Right atrium auricular region (tissue), 2 donors: ENCODE results near the gene C13orf42. TPM values are rescaled to one million over a fixed set of nuclear protein-coding genes. Genes with fewer than 3 reads are reported as not detected.

Experiments used
- DNase-seq: peaks from one replicate; pipeline ENCODE4 v3.0.0-alpha.2; 2019; ENCODE audit warnings: low spot score
- H3K27ac ChIP-seq, 2 donors: fragments of 200-600 bp; sonication (generic); 1 replicate in 1 of 2; 2 replicates in 1 of 2; pipeline ENCODE4 v1.5.1; 2016 to 2019
- H3K27me3 ChIP-seq, 2 donors: fragments of 200-600 bp; sonication (generic); one replicate each; pipeline versions ENCODE4 v1.5.1 to v1.6.0; 2017 to 2019
- H3K36me3 ChIP-seq: fragments of 200-600 bp; sonication (generic); one replicate; pipeline ENCODE4 v1.5.1; 2016
- H3K4me1 ChIP-seq, 2 donors: fragments of 200-600 bp; sonication (generic); one replicate each; pipeline versions ENCODE4 v1.5.1 to v1.6.0; 2017 to 2019
- H3K4me3 ChIP-seq, 2 donors: fragments of 200-600 bp; sonication (generic); 1 replicate in 1 of 2; 2 replicates in 1 of 2; pipeline ENCODE4 v1.5.1; 2017 to 2019; ENCODE audit warnings: mild to moderate bottlenecking in 1 of 2, moderate library complexity in 1 of 2
- H3K9me3 ChIP-seq, 2 donors: fragments of 200-600 bp; sonication (generic); one replicate each; pipeline ENCODE4 v1.5.1; 2019
- CTCF ChIP-seq, 2 donors: fragments of 200-600 bp; sonication (generic); IDR thresholded peaks; one replicate each; pipeline ENCODE4 v1.5.1; 2019; ENCODE audit warnings: antibody characterized with exemption in 2 of 2
- total RNA-seq, 2 donors: library from RNA; depleted of rRNA; stranded (reverse); fragments of >200 nt; gene quantifications; one replicate each; pipeline ENCODE4 v1.1.0, GENCODE V29; 2016

The C13orf42 gene
- not detected for total RNA-seq

- no peaks in the 10 kb centered on the region for H3K27me3 ChIP-seq
Measured at GRCh38 chr13:51111174-51111573, at the start of gene C13orf42. C13orf42 (minus strand) TSS chr13:51111274; CDS start chr13:51111209, 65 bp downstream.

GRCh38 chr13:51158880-51159518, 47.9 kb upstream of the C13orf42 start:
- H3K4me1 ChIP-seq = no peaks in the 10 kb centered on the region
- H3K36me3 ChIP-seq = no peaks in the 10 kb centered on the region
- no peaks in the 10 kb centered on the region for H3K27me3 ChIP-seq
- TF ChIP-seq CTCF (IDR thresholded peaks at IDR 0.05) = no peak
- no peak overlapping the region for H3K4me3 ChIP-seq
- no peaks in the 10 kb centered on the region for H3K9me3 ChIP-seq
- no peak overlapping the region for H3K27ac ChIP-seq
- no peak for DNase-seq

More at GRCh38 chr13:51111174-51111573, at the start of gene C13orf42:
- no peak for TF ChIP-seq CTCF (IDR thresholded peaks at IDR 0.05)
- DNase-seq = no peak
- no peaks in the 10 kb centered on the region for H3K4me1 ChIP-seq
- H3K36me3 ChIP-seq = no peaks in the 10 kb centered on the region
- no peak within 1 kb of the TSS for H3K4me3 ChIP-seq
- H3K9me3 ChIP-seq = no peaks in the 10 kb centered on the region
- no peak within 1 kb of the TSS for H3K27ac ChIP-seq

- Histone ChIP-seq H3K4me1 (no peaks in the 10 kb centered on the region), H3K4me3 (no peak overlapping the region), H3K9me3 (no peaks in the 10 kb centered on the region), H3K27me3 (no peaks in the 10 kb centered on the region), H3K36me3 (no peaks in the 10 kb centered on the region), H3K27ac (no peak overlapping the region)
- DNase-seq = no peak
- no peak for TF ChIP-seq CTCF (IDR thresholded peaks at IDR 0.05)
Measured at GRCh38 chr13:51158365-51158764, 47.3 kb upstream of the C13orf42 start.

GRCh38 chr13:51156648-51157047, 45.6 kb upstream of the C13orf42 start:
- no peaks in the 10 kb centered on the region for H3K36me3 ChIP-seq
- no peaks in the 10 kb centered on the region for H3K27me3 ChIP-seq
- no peak for TF ChIP-seq CTCF (IDR thresholded peaks at IDR 0.05)
- H3K4me3 ChIP-seq = no peak overlapping the region
- no peak overlapping the region for H3K27ac ChIP-seq
- H3K4me1 ChIP-seq = no peaks in the 10 kb centered on the region
- no peak for DNase-seq
- H3K9me3 ChIP-seq = no peaks in the 10 kb centered on the region

- TF ChIP-seq CTCF (IDR thresholded peaks at IDR 0.05) = no peak
- Histone ChIP-seq H3K4me1 (no peaks in the 10 kb centered on the region), H3K27ac (no peak overlapping the region), H3K27me3 (no peaks in the 10 kb centered on the region), H3K9me3 (no peaks in the 10 kb centered on the region), H3K4me3 (no peak overlapping the region), H3K36me3 (no peaks in the 10 kb centered on the region)
- no peak for DNase-seq
Measured at GRCh38 chr13:51155776-51156515, 44.9 kb upstream of the C13orf42 start.
